ENCODE results near the gene CHN2. TPM values are rescaled to one million over a fixed set of nuclear protein-coding genes. Genes with fewer than 3 reads are reported as not detected.

CHN2 gene
- total RNA-seq, 1 donor from 2014 or later, result 0.50 TPM

DNA sequence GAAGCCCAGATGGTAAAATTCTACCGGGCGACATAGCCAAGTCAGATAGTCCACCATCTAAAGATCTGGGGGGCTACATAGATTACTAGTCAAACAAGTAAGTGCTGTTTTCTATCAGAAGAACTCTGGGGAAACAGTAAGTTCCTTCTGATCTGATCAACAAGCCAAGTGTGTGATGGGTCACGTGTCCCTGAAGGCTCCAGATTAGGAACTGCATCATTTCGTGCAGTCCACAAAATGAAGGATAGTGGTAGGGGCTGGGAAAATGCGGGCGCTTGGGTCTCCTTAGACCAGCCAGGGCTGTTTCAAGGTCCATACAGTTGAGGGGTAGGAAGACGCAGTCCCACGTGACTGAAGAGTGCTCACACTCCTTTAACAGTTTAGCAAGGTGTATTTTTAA is 1.8 kb upstream of the CHN2 start:
- H3K27me3 Mint-ChIP-seq (ENCODE audit: low read depth), result peaks cover 56% of the 10 kb centered on the region
- H3K27ac Mint-ChIP-seq (ENCODE audit: unreplicated experiment), result no peak overlapping the region
- no peak overlapping the region for H3K4me3 Mint-ChIP-seq (ENCODE audit: unreplicated experiment)
- TF ChIP-seq, protein P1, sequence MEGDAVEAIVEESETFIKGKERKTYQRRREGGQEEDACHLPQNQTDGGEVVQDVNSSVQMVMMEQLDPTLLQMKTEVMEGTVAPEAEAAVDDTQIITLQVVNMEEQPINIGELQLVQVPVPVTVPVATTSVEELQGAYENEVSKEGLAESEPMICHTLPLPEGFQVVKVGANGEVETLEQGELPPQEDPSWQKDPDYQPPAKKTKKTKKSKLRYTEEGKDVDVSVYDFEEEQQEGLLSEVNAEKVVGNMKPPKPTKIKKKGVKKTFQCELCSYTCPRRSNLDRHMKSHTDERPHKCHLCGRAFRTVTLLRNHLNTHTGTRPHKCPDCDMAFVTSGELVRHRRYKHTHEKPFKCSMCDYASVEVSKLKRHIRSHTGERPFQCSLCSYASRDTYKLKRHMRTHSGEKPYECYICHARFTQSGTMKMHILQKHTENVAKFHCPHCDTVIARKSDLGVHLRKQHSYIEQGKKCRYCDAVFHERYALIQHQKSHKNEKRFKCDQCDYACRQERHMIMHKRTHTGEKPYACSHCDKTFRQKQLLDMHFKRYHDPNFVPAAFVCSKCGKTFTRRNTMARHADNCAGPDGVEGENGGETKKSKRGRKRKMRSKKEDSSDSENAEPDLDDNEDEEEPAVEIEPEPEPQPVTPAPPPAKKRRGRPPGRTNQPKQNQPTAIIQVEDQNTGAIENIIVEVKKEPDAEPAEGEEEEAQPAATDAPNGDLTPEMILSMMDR (IDR thresholded peaks at IDR 0.05), result no peak
- peaks cover 13% of the 10 kb centered on the region for H3K4me1 Mint-ChIP-seq (ENCODE audit: low read depth)
- no peaks in the 10 kb centered on the region for H3K9me3 Mint-ChIP-seq (ENCODE audit: low read depth)
- H3K36me3 Mint-ChIP-seq (ENCODE audit: low read depth), result peaks cover 1% of the 10 kb centered on the region
- DNase-seq (ENCODE audit: low spot score), result no peak

DNA sequence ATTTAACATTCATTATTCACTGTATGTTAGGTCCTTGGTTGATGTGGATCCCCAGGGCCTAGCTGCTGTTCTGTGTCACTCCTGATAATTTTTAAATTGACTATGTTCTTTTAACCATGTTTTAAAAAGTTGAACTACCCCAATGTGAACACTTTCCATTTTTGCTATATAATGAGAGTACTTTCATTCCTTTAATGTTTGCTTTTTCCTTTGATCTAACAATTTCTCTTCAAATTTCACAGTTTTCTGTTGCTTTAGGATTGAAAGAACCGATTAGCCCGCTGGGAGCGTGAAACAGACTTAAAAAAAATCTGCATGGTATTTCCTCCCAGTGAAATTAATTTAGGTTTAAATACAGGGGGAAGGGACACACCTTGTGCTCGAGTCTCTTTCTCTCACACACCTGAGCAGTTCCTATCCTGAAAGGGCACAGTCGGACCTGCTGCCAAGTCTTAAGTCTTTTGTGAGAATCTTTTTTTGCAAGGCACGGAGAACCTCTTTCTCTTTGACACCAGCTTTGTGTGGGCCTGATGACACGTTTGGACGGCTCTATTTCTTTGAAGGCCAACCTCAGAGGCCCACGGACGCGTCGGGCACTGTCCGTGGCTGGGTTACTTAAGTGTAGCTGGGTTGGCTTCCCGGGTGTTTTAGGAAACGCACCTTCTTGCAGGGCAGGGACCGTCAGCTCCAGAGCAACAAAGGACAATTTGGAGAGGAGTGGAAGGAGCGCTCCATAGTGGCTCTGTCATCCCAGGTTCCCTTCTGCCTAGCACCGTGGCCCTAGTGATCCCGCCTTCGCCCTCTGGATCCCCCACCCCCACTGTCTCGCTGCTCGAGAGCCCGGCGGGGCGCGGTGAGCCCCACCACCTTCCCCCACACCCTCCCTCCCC is 1.0 kb upstream of the CHN2 start:
- Mint-ChIP-seq H3K4me1 (ENCODE audit: low read depth) (peaks cover 13% of the 10 kb centered on the region), H3K36me3 (ENCODE audit: low read depth) (peaks cover 1% of the 10 kb centered on the region), H3K4me3 (ENCODE audit: unreplicated experiment) (peak overlapping the region; percentile 48), H3K27ac (ENCODE audit: unreplicated experiment) (no peak overlapping the region), H3K27me3 (ENCODE audit: low read depth) (peaks cover 57% of the 10 kb centered on the region), H3K9me3 (ENCODE audit: low read depth) (no peaks in the 10 kb centered on the region)
- TF ChIP-seq, protein P1 (IDR thresholded peaks at IDR 0.05), result no peak
- no peak for DNase-seq (ENCODE audit: low spot score)

- DNase-seq (ENCODE audit: low spot score), result peak; percentile 84
- H3K4me1 Mint-ChIP-seq (ENCODE audit: low read depth), result peaks cover 13% of the 10 kb centered on the region
- peaks cover 57% of the 10 kb centered on the region for H3K27me3 Mint-ChIP-seq (ENCODE audit: low read depth)
- H3K36me3 Mint-ChIP-seq (ENCODE audit: low read depth), result peaks cover 1% of the 10 kb centered on the region
- peak overlapping the region; percentile 78 for H3K4me3 Mint-ChIP-seq (ENCODE audit: unreplicated experiment)
- H3K9me3 Mint-ChIP-seq (ENCODE audit: low read depth), result no peaks in the 10 kb centered on the region
- TF ChIP-seq, protein P1 (IDR thresholded peaks at IDR 0.05), result no peak
- H3K27ac Mint-ChIP-seq (ENCODE audit: unreplicated experiment), result no peak overlapping the region
Observed at GRCh38 chr7:29194206-29194593, 375 bp upstream of the CHN2 start.

- H3K27me3 Mint-ChIP-seq (ENCODE audit: low read depth), result peaks cover 43% of the 10 kb centered on the region
- H3K36me3 Mint-ChIP-seq (ENCODE audit: low read depth), result peaks cover 1% of the 10 kb centered on the region
- TF ChIP-seq, protein P1 (IDR thresholded peaks at IDR 0.05), result no peak
- no peak for DNase-seq (ENCODE audit: low spot score)
- H3K9me3 Mint-ChIP-seq (ENCODE audit: low read depth), result no peaks in the 10 kb centered on the region
- H3K4me1 Mint-ChIP-seq (ENCODE audit: low read depth), result peaks cover 10% of the 10 kb centered on the region
- no peak overlapping the region for H3K4me3 Mint-ChIP-seq (ENCODE audit: unreplicated experiment)
- no peak overlapping the region for H3K27ac Mint-ChIP-seq (ENCODE audit: unreplicated experiment)
Observed at GRCh38 chr7:29196191-29196590, 1.6 kb downstream of the CHN2 start.

- no peak for DNase-seq (ENCODE audit: low spot score)
- H3K4me3 Mint-ChIP-seq (ENCODE audit: unreplicated experiment), result no peak overlapping the region
- H3K27ac Mint-ChIP-seq (ENCODE audit: unreplicated experiment), result no peak overlapping the region
- H3K4me1 Mint-ChIP-seq (ENCODE audit: low read depth), result peaks cover 10% of the 10 kb centered on the region
- H3K27me3 Mint-ChIP-seq (ENCODE audit: low read depth), result peaks cover 35% of the 10 kb centered on the region
- peaks cover under 1% of the 10 kb centered on the region for H3K36me3 Mint-ChIP-seq (ENCODE audit: low read depth)
- H3K9me3 Mint-ChIP-seq (ENCODE audit: low read depth), result no peaks in the 10 kb centered on the region
- TF ChIP-seq, protein P1 (IDR thresholded peaks at IDR 0.05), result no peak
Observed at GRCh38 chr7:29196971-29197595, 2.5 kb downstream of the CHN2 start.
